BE2C (cell line): ENCODE measurements around the gene ATXN7L2.

Experiments
- DNase-seq: peaks from one replicate; pipeline ENCODE4 v3.0.0-alpha.2; 2020
- H3K27me3 ChIP-seq: fragments of 250-450 bp; sonication (Bioruptor Pico); 2 replicates; pipeline ENCODE4 v1.5.1; 2020; ENCODE audit warnings: mild to moderate bottlenecking
- H3K36me3 ChIP-seq: fragments of 250-450 bp; sonication (Bioruptor Pico); 2 replicates; pipeline ENCODE4 v1.5.1; 2020; ENCODE audit warnings: mild to moderate bottlenecking
- H3K4me1 ChIP-seq: fragments of 250-450 bp; sonication (Bioruptor Pico); 2 replicates; pipeline ENCODE4 v1.5.1; 2020
- H3K4me3 ChIP-seq: 2 replicates; pipeline ENCODE4 v1.5.1; 2011; ENCODE audit warnings: low read depth, low read length
- H3K9me3 ChIP-seq: fragments of 250-450 bp; sonication (Bioruptor Pico); 2 replicates; pipeline ENCODE4 v1.5.1; 2020
- CTCF ChIP-seq: IDR thresholded peaks from 2 replicates; pipeline ENCODE4 v1.5.1; 2012; ENCODE audit warnings: mild to moderate bottlenecking, low read depth, low read length

Gene ATXN7L2

GRCh38 chr1:109538827-109539555, 55.3 kb downstream of the ATXN7L2 start:
- Histone ChIP-seq H3K9me3 (no peaks in the 10 kb centered on the region), H3K27me3 (no peaks in the 10 kb centered on the region; the same call in 1 of the 2 replicates), H3K36me3 (no peaks in the 10 kb centered on the region), H3K4me3 (no peak overlapping the region), H3K4me1 (no peaks in the 10 kb centered on the region)
- DNase-seq: no peak
- TF ChIP-seq CTCF: no peak

- Histone ChIP-seq H3K27me3 (no peaks in the 10 kb centered on the region; the same call in 1 of the 2 replicates), H3K4me3 (no peak within 1 kb of the TSS), H3K9me3 (no peaks in the 10 kb centered on the region), H3K36me3 (no peaks in the 10 kb centered on the region), H3K4me1 (no peaks in the 10 kb centered on the region)
- no peak for DNase-seq
- TF ChIP-seq CTCF: no peak
Measured at GRCh38 chr1:109539676-109540075, 56.0 kb downstream of the ATXN7L2 start, which contains the start of gene GPR61. TSS of gene GPR61 (plus strand) at chr1:109539872. CDS start at chr1:109543023, 3,151 bp downstream.

GRCh38 chr1:109541102-109541501, 57.4 kb downstream of the ATXN7L2 start:
- DNase-seq: no peak
- H3K4me3 ChIP-seq: no peak overlapping the region
- no peaks in the 10 kb centered on the region; the same call in 1 of the 2 replicates for H3K27me3 ChIP-seq
- H3K9me3 ChIP-seq: no peaks in the 10 kb centered on the region
- TF ChIP-seq CTCF: no peak
- H3K4me1 ChIP-seq: no peaks in the 10 kb centered on the region
- H3K36me3 ChIP-seq: no peaks in the 10 kb centered on the region
